ENCODE measurements around the gene RIMS4.

Gene RIMS4

DNA sequence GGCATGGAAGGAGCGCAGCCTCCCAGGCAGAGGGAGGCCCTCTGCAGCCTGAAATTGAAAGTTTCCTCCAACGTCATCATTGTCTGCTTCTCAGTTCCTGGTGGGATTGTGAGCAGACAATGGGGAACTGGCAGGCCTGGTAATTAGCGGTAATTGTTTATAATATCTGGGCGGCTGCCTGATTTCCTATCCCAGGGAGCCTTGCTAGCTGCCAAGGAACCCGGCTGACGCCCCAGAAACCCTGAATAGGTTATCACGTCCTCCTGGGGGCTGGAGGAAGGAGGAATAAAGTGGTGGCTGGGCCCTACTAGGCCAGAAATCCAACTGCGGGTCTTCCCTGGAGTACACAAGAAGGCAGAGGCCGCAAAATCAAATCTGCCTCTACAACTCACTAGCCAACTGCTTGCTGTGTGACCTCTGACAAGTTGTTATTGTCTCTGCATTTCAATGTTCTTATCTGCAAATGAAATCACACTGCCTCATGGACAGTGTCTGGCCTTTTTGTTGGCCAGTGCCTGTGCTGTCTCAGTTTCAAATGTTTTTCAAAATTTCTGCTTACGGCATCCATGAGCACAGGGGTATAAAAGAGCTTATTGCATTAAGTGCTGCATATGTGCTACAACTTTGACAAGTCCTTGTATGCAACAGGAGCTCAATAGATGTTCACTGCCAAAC is 47.7 kb downstream of the RIMS4 start:
- H3K4me3 ChIP-seq (ENCODE audit: low read length), result no peak overlapping the region
- no peaks in the 10 kb centered on the region for H3K79me2 ChIP-seq (ENCODE audit: low read length)
- H3K36me3 ChIP-seq (replicated peaks; ENCODE audit: low read depth, low read length), result no peaks in the 10 kb centered on the region
- H3K9me3 ChIP-seq (ENCODE audit: insufficient read depth, low read length), result no peaks in the 10 kb centered on the region
- H2AFZ ChIP-seq (ENCODE audit: low read depth, low read length), result no peak overlapping the region
- H3K9ac ChIP-seq (ENCODE audit: low read length), result no peak overlapping the region
- no peak overlapping the region for H3K27ac ChIP-seq (ENCODE audit: low read length)
- no peak for TF ChIP-seq CTCF (IDR thresholded peaks at IDR 0.05; ENCODE audit: low read depth, low read length)
- H4K20me1 ChIP-seq (ENCODE audit: insufficient read depth, low read length), result no peaks in the 10 kb centered on the region
- peaks cover 47% of the 10 kb centered on the region for H3K27me3 ChIP-seq (ENCODE audit: low read depth, low read length)
- H3K4me2 ChIP-seq (ENCODE audit: low read length), result no peak overlapping the region
- H3K4me1 ChIP-seq (ENCODE audit: low read length), result no peaks in the 10 kb centered on the region

DNA sequence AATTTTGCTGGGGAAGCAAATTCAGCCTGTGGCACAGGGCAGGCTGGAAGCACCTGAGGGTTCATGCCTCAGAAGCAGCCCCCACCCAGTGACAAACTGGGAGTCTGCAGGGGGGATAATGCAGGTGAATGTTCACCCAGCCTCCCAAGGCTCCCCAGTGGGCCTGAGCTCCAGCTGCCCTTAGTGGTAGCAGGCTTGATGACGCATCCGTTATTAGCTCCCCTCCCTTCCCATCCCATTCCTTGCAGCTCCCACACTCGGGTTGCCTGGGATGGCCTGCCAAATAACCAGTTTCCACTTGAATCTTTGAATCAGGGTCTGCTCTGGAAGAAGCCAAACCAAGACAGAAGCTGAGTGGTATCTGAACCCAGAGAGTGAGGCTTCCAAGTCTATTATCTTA is 48.9 kb downstream of the RIMS4 start:
- Histone ChIP-seq H3K4me1 (ENCODE audit: low read length) (no peaks in the 10 kb centered on the region), H3K27me3 (ENCODE audit: low read depth, low read length) (peaks cover 36% of the 10 kb centered on the region)

GRCh38 chr20:44759595-44759994 is 50.8 kb downstream of the RIMS4 start:
- no peak overlapping the region for H3K4me3 ChIP-seq (ENCODE audit: low read length)
- TF ChIP-seq CTCF (IDR thresholded peaks at IDR 0.05; ENCODE audit: low read depth, low read length) (no peak), EZH2phosphoT487 (IDR thresholded peaks at IDR 0.05; ENCODE audit: low read depth) (no peak)
- no peak overlapping the region for H2AFZ ChIP-seq (ENCODE audit: low read depth, low read length)
- H3K4me2 ChIP-seq (ENCODE audit: low read length), result no peak overlapping the region
- no peak overlapping the region for H3K27ac ChIP-seq (ENCODE audit: low read length)
- no peaks in the 10 kb centered on the region for H3K79me2 ChIP-seq (ENCODE audit: low read length)
- no peaks in the 10 kb centered on the region for H3K4me1 ChIP-seq (ENCODE audit: low read length)
- no peaks in the 10 kb centered on the region for H3K9me3 ChIP-seq (ENCODE audit: insufficient read depth, low read length)
- H3K27me3 ChIP-seq (ENCODE audit: low read depth, low read length), result peaks cover 17% of the 10 kb centered on the region
- no peak overlapping the region for H3K9ac ChIP-seq (ENCODE audit: low read length)
- H4K20me1 ChIP-seq (ENCODE audit: insufficient read depth, low read length), result no peaks in the 10 kb centered on the region
- H3K36me3 ChIP-seq (replicated peaks; ENCODE audit: low read depth, low read length), result no peaks in the 10 kb centered on the region

More for the DNA sequence above, 48.9 kb downstream of the RIMS4 start:
- Histone ChIP-seq H3K4me3 (ENCODE audit: low read length) (no peak overlapping the region), H3K9ac (ENCODE audit: low read length) (no peak overlapping the region), H2AFZ (ENCODE audit: low read depth, low read length) (no peak overlapping the region), H3K79me2 (ENCODE audit: low read length) (no peaks in the 10 kb centered on the region), H3K4me2 (ENCODE audit: low read length) (no peak overlapping the region), H3K27ac (ENCODE audit: low read length) (no peak overlapping the region), H4K20me1 (ENCODE audit: insufficient read depth, low read length) (no peaks in the 10 kb centered on the region), H3K9me3 (ENCODE audit: insufficient read depth, low read length) (no peaks in the 10 kb centered on the region), H3K36me3 (replicated peaks; ENCODE audit: low read depth, low read length) (no peaks in the 10 kb centered on the region)
- TF ChIP-seq CTCF (IDR thresholded peaks at IDR 0.05; ENCODE audit: low read depth, low read length) (no peak), EZH2phosphoT487 (IDR thresholded peaks at IDR 0.05; ENCODE audit: low read depth) (no peak)

DNA sequence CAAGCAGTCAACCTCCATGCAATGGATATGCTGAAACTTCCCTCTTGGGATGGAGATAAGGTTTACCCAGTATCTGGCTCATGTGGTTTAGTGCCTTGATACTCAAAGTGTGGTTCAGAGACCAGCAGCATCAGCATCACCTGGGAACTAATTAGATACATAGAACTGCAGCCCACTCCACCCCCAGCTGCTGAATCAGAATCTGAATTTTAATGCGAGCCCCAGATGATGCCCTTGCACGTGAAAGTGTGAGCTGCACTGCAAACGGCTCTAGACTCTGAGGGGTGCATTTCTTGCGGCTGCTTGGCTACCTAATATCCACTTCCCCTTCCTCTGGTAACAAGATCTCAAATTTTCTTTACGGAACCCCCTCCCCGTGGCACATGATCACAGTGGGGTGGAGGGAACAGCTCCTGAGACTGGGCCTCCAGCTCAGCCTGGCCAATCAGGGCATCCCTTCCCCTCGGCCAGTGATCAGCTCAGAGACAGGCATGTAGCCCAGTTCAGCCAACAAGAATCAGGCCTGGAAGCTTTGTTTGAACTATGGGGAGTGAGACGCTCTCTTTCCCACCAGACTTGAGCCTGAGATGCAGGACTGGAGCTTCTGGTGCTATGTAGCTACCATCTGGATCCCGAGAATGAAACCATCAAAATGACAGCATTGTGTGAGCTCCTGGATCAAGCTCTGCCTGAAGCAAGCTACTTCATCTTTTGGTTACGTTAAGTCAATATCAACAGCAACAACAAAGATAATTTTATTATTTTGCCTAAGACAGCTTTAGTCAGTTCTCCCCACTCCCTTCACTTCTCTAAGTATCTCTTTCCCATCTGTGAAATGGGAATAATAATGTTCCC is 51.9 kb downstream of the RIMS4 start:
- H3K4me1 ChIP-seq (ENCODE audit: low read length), result no peaks in the 10 kb centered on the region
- TF ChIP-seq EZH2phosphoT487 (IDR thresholded peaks at IDR 0.05; ENCODE audit: low read depth), result no peak
- no peak for TF ChIP-seq CTCF (IDR thresholded peaks at IDR 0.05; ENCODE audit: low read depth, low read length)
- no peak overlapping the region for H3K4me2 ChIP-seq (ENCODE audit: low read length)
- peaks cover 9% of the 10 kb centered on the region for H3K27me3 ChIP-seq (ENCODE audit: low read depth, low read length)
- H2AFZ ChIP-seq (ENCODE audit: low read depth, low read length), result no peak overlapping the region
- H3K9me3 ChIP-seq (ENCODE audit: insufficient read depth, low read length), result no peaks in the 10 kb centered on the region
- H3K4me3 ChIP-seq (ENCODE audit: low read length), result no peak overlapping the region
- H4K20me1 ChIP-seq (ENCODE audit: insufficient read depth, low read length), result no peaks in the 10 kb centered on the region
- no peak overlapping the region for H3K9ac ChIP-seq (ENCODE audit: low read length)
- no peaks in the 10 kb centered on the region for H3K79me2 ChIP-seq (ENCODE audit: low read length)
- H3K36me3 ChIP-seq (replicated peaks; ENCODE audit: low read depth, low read length), result no peaks in the 10 kb centered on the region
- no peak overlapping the region for H3K27ac ChIP-seq (ENCODE audit: low read length)

Measured in OCI-LY3 (cell line).